Stimulated activated naive CD8-positive, alpha-beta T cell treated with anti-CD3 and anti-CD28 coated beads, Interleukin-15, amount 100 ng/mL, for 72 hours (primary cell): ENCODE data around the gene STK11IP.
"Not testable (repeated sequence)": the region's sequence is repeated elsewhere in the genome, so short reads cannot be mapped to it uniquely, and the experiment has no call there.

Experiments
- ATAC-seq: fragments of 150-1000 bp; cut with Tn5 transposase; 2 replicates; pipeline ENCODE4 v1.10.0; 2021; ENCODE audit warnings: mild to moderate bottlenecking, moderate library complexity
- DNase-seq, 2 donors: peaks; one replicate each; pipeline ENCODE4 v3.0.0; 2021 to 2022
- H3K27ac Mint-ChIP-seq, 2 donors: one replicate each; pipeline ENCODE4 v1.8.0; 2022; ENCODE audit warnings: mild to moderate bottlenecking in 2 of 2, mixed read lengths in 2 of 2, moderate library complexity in 2 of 2
- H3K27me3 Mint-ChIP-seq: one replicate; pipeline ENCODE4 v1.8.0; 2022; ENCODE audit warnings: mixed read lengths
- H3K4me1 Mint-ChIP-seq: one replicate; pipeline ENCODE4 v1.8.0; 2022; ENCODE audit warnings: mild to moderate bottlenecking, mixed read lengths
- H3K4me3 Mint-ChIP-seq, 2 donors: one replicate each; pipeline ENCODE4 v1.8.0; 2022; ENCODE audit warnings: mild to moderate bottlenecking in 2 of 2, mixed read lengths in 2 of 2, moderate library complexity in 1 of 2
- H3K9me3 Mint-ChIP-seq, 2 donors: one replicate each; pipeline ENCODE4 v1.8.0; 2022; ENCODE audit warnings: mixed read lengths in 2 of 2

STK11IP gene

DNA sequence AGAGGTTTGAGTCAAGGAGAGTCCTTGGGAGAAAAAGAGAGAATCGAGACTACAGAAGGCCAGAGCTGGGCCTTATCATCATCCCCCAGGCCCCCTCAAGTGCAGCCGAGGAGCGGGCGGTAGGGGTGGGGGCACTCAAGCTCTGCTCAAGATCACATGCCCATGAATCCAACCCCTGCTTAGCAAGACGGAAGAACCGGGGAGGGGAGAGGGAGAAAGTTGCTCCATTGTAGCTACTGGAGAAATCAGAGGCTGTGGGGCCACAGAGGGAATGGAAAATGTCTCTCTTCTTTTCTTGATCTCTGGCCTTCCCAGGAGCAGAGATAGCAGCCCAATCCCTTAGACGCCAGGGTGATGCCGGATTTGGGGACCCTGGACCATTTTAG lies 44.4 kb downstream of the STK11IP start:
- Mint-ChIP-seq H3K9me3 (no peaks in the 10 kb centered on the region), H3K27ac (no peak overlapping the region), H3K27me3 (peaks cover 48% of the 10 kb centered on the region), H3K4me1 (peaks cover 18% of the 10 kb centered on the region), H3K4me3 (no peak overlapping the region)
- ATAC-seq, result no peak
- no peak for DNase-seq

DNA sequence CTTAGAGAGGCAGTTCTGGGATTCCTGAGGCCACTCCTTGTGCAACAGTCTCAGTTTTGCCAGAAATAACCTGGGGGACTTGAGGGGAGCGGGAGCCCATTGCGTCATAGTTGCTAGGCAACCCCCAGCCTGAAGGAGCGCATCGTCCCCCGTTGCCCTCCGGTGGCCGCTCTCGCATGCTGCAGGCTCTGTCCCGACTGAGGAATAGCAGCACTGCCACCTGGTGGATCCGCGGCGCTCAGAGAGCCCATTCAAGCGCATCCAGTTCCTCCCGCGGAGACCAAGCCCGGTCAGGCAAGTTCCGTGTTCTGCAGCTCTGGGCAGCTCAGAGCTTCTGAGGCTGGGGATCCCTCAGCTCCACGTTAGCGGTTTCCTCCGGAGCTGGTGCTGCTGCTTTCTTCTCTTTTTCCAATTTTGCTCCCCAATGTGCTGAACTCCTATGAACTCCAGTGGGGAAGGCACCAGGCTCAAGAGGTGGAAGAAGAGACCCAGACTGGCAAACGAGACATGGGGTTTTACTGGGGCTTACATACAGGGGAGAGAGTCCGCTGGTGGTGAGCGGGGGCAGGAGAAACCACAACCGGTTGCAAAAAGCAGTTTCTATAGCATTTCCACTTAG lies 44.9 kb downstream of the STK11IP start:
- H3K27ac Mint-ChIP-seq, result no peak overlapping the region

DNA sequence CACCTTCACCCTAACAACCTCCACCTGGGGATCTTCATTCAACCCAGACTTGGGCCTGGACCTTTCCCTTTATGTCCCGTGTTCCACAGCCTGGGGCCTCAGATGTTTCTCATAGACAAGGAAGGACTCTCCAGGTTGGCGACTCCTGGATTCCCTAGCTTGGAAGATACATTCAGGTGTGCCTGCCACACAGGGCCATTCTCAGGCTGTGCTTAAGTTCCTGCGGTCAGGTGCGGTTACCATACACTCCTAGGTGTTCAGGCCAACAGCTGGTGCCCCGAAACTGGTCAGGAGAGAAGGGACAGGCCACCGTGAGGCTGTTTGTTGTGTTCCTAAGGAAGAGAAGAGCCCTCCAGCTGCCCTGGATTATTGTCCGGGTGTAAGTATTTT lies 45.4 kb downstream of the STK11IP start:
- no peak for DNase-seq
- peaks cover 54% of the 10 kb centered on the region for H3K27me3 Mint-ChIP-seq
- peaks cover 18% of the 10 kb centered on the region for H3K4me1 Mint-ChIP-seq
- H3K9me3 Mint-ChIP-seq, result no peaks in the 10 kb centered on the region
- ATAC-seq, result no peak
- H3K4me3 Mint-ChIP-seq, result peak overlapping the region; percentile 1 to 25
- no peak overlapping the region for H3K27ac Mint-ChIP-seq

More for the DNA sequence above, 44.9 kb downstream of the STK11IP start:
- H3K9me3 Mint-ChIP-seq, result no peaks in the 10 kb centered on the region
- peak overlapping the region; percentile 1 to 25 for H3K4me3 Mint-ChIP-seq
- ATAC-seq (peak; percentile 92), DNase-seq (peak; percentile 88 to 92)
- H3K27me3 Mint-ChIP-seq, result peaks cover 53% of the 10 kb centered on the region
- peaks cover 18% of the 10 kb centered on the region for H3K4me1 Mint-ChIP-seq

DNA sequence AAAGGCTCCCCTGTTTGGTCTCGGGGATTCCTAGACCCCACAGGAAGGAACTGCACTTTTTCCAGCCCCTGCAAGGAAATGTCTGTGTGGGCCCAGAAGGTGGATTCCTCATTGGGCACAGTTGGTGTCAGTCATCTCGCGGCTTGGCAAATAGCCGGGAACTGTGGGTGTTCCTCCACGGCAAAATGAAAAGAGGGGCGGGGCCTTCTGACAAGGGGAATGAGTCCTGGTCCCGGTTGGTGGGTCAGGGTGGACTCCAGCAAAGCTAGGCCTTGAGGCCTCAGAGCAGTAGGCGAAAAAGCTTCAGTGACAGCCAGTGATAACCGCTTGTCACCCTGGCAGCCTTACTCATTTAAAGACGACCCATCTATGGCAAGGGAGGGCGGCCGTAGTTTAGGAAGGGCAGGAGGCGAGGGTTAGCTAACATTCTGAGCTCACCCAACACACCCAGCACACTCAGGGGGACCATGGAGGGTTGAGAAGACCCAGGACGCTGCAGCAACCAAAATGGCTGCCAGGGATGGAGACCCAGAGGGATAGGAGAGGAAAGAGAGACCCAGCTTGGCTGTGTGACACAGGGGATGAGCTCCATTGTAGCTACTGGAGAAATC lies 46.2 kb downstream of the STK11IP start:
- Mint-ChIP-seq H3K4me3 (no peak overlapping the region), H3K9me3 (no peaks in the 10 kb centered on the region), H3K27me3 (peaks cover 54% of the 10 kb centered on the region), H3K4me1 (peaks cover 18% of the 10 kb centered on the region), H3K27ac (no peak overlapping the region)
- no peak for DNase-seq
- ATAC-seq, result no peak

DNA sequence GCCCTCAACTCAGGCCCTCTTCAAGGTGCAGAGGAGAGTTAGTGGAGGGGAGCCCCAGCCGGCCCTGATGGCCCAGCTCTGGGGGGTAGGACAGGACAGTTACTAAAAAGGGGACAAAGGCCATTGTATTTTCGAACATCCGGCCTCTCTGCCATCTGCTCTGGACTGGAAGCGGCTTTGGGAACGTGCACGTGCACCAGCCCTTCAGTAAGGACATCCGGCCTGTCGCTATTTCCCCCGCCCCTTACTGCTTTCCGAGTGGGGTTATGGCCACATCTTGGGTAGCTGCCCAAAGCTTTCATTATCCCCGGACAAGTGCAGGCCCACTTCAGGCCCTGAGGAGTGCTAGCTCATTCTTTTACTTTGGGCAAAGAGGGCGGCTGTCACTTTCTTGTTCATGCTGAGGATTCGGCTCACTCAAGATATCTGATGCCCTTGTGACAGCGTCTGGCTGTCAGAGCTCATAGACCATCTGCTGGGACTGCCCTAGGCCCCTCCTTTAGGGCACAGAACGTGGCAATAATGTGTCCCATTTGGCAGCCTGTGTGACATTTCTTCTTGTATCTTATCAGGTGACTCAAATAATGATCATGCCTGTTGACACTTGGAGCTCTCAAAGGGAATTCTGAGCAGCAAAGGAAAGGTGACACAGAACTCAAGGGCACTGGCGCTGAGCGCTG lies 47.3 kb downstream of the STK11IP start:
- H3K27me3 Mint-ChIP-seq, result peaks cover 55% of the 10 kb centered on the region
- DNase-seq (no peak), ATAC-seq (no peak)
- H3K4me1 Mint-ChIP-seq, result peaks cover 18% of the 10 kb centered on the region
- H3K9me3 Mint-ChIP-seq, result no peaks in the 10 kb centered on the region
- H3K4me3 Mint-ChIP-seq, result no peak overlapping the region
- H3K27ac Mint-ChIP-seq, result peak overlapping the region in 1 of 2 donors; percentile 51

DNA sequence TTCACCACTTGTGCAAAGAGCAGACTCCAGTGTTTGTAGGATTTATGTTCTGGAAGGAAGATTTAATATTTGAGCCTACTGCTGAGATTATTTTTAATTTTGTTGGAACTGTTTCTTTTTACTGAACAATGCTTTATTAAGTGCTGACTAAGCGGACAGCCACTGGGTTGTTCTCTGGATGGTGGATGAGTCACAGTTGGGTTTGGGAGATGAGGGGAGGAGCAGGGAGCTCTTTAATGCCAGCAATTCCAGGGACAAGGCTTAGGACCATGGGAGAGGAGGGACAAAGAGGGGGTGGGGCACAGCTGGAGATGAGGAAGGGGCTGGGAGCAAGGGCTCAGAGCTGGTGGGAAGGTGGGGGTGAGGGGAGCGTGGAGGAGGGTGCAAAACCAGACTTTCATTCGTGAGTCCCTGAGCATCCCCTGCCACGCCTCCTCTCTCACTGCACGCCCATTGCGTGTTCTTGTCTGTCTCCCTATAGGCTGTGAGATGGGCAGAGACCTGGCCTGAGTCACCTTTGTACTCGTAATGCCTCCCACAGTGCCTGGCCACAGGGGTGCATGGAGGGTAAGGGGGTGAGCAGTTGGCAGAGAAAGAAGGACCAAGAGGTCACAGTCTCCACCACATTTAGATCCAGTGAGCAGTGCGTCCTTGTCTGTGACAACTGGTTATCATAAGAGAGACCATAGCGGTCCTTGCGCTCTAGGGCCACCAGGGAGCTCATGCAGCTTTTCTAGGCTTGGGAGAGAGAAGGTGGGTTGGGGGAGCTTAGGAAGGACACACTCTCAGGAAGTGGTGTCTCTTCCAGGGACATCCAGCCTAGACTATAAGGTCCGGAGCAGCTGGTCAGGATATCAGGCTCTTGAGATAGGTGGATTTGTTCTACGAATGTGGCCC lies 48.2 kb downstream of the STK11IP start:
- Mint-ChIP-seq H3K9me3 (no peaks in the 10 kb centered on the region), H3K27ac (peak overlapping the region in 1 of 2 donors; percentile 54), H3K4me3 (no peak overlapping the region), H3K27me3 (peaks cover 62% of the 10 kb centered on the region), H3K4me1 (peaks cover 18% of the 10 kb centered on the region)
- ATAC-seq, result no peak
- no peak for DNase-seq

DNA sequence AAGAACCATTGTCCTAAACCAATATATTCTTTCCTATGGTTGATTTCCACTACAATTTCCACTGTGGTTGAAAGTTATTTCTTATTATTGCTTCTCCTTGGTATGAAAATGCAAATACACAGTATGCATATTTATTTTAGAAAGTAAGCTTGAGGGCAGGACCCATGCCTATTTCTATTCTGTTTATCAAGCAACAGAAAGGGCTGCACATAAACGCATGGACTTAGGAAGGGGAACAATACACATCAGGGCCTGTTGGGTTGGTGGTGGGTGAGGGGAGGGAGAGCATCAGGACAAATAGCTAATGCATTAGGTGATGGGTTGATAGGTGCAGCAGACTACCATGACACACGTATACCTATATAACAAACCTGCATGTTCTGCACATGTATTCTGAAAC lies 50.5 kb downstream of the STK11IP start:
- ATAC-seq, result no peak
- no peaks in the 10 kb centered on the region for H3K9me3 Mint-ChIP-seq
- peaks cover 54% of the 10 kb centered on the region for H3K27me3 Mint-ChIP-seq

DNA sequence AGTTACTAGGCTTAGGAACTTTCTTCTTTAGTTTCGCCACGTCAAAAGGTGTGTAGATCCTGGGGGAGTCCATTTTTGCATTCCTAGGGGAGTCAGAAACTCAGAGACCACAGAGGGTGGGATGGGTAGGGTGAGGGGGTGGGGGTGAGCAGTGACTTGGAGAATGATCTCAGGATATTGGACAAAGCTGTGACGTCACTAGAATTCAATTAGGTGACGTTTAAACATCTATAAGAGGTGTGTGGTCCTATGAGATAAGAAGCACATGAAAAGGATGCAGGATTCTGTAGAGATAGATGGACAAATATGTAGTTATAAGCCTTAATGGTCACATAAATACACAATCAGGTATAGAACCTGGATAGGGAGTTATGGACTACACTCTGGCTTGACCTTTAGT lies 51.3 kb downstream of the STK11IP start:
- DNase-seq (no peak), ATAC-seq (no peak)
- peaks cover 46% of the 10 kb centered on the region for H3K27me3 Mint-ChIP-seq
- no peak overlapping the region for H3K27ac Mint-ChIP-seq
- no peak overlapping the region for H3K4me3 Mint-ChIP-seq
- H3K4me1 Mint-ChIP-seq, result no peaks in the 10 kb centered on the region
- H3K9me3 Mint-ChIP-seq, result no peaks in the 10 kb centered on the region

More for the DNA sequence above, 50.5 kb downstream of the STK11IP start:
- DNase-seq, result no peak
- no peak overlapping the region for H3K4me3 Mint-ChIP-seq
- peaks cover 1% of the 10 kb centered on the region for H3K4me1 Mint-ChIP-seq
- no peak overlapping the region for H3K27ac Mint-ChIP-seq

DNA sequence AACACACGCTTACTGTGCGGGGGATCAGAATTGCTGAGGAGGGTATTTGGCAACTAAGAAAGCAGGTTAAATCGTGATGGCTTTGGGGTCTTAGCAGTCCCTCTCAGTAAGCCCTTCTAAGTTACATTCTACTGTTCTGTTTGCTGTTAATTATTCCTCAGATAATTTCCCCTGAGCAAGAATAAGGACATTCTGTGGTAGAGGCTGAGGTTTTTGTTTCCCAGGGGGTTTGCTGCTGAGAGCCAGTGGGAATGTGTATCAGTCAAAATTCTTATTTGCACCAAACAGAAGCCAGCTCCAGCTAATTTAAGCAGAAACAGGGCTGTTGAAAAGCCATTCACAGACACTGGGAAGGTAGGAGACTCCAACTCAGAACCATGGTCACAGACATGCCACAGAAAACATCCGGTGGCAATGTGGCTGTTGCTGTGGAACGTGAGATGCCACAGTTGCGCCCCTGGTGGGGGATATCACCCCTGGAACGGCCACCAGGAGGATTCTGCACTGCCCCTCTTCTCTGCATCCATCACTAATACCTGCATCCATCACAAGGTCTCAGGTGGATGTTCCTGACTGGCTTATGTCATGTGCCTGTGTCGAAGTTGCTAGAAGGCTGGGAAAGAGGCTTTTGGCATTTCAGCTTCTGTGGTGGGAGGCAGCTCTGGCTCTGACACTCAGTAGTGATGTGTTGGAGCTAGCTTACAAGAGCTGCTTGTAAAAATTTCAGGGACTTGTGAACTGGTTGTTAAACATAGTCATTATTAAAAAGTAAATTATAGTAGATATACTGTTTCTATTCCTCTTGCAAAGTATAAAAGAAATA lies 53.0 kb downstream of the STK11IP start:
- no peak for ATAC-seq
- H3K4me3 Mint-ChIP-seq, result no peak overlapping the region
- no peak for DNase-seq
- H3K27ac Mint-ChIP-seq, result no peak overlapping the region
- no peaks in the 10 kb centered on the region for H3K9me3 Mint-ChIP-seq
- H3K27me3 Mint-ChIP-seq, result peaks cover 43% of the 10 kb centered on the region
- H3K4me1 Mint-ChIP-seq, result no peaks in the 10 kb centered on the region

DNA sequence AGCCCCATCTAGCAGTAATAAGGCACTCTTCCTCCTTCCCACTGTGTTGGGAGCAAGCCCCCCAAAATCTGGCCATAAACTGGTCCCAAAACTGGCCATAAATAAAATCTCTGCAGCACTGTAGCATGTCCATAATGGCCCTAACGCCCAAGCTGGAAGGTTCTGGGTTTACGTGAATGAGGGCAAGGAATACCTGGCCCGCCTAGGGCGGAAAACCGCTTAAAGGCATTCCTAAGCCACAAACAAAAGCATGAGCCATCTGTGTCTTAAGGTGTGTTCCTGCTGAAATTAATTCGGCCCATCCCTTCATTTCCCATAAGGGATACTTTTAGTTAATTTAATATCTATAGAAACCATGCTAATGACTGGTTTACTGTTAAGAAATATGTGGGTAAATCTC lies 54.0 kb downstream of the STK11IP start:
- H3K4me1 Mint-ChIP-seq, H3K27ac Mint-ChIP-seq, ATAC-seq, H3K9me3 Mint-ChIP-seq, H3K4me3 Mint-ChIP-seq, DNase-seq: not testable (repeated sequence)
- H3K27me3 Mint-ChIP-seq, result peaks cover 44% of the 10 kb centered on the region

DNA sequence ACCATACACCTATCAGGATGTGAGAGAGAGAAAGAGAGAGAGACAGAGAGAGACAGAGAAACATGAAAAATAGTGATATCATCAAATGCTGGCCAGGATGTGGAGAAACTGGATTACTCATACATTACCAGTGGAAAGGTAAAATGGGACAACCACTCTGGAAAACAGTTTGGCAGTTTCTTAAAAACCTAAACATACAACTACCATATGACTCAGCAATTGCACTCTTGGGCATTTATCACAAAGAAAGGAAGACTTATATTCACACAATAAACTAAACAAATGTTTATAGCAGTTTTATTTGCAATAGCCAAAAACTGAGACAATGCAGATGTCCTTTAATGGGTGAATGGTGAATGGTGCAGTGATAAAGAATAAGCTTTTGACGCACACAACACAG lies 58.9 kb downstream of the STK11IP start:
- DNase-seq, result no peak
- peaks cover 6 to 13% of the 10 kb centered on the region in 2 donors for H3K9me3 Mint-ChIP-seq
- ATAC-seq, result no peak
- H3K27me3 Mint-ChIP-seq, result peaks cover 57% of the 10 kb centered on the region
- H3K4me1 Mint-ChIP-seq, result no peaks in the 10 kb centered on the region
- no peak overlapping the region for H3K4me3 Mint-ChIP-seq
- no peak overlapping the region for H3K27ac Mint-ChIP-seq

DNA sequence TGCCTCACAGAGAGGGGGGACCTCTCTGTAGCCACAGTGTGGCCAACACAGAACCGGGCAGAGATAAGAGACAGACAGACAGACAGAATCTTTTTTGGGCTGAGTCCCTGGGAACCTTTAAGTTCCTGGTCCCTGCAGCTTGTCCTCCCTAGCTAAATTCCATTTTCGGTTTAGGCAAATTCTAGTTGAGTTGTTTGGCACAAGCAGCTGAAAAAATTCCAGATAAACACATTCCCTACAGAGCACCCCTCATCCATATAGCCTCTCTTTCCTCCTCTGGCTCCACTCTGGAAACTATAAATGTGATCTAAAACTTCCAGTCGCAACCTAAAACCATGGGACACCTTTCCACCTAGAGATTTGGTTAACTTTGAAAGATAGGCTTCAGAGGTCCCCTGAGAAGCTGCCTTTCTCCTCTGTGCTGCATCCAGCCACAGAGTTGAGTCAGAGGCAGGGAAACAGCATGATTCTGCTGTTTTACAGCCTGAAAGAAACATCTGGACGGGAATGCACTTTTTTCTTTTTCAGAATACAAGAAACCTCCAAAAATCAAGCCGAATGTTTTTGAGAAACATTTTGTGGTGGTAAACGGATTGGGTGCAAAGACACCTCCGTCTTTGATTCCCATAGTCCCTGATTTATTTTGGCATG lies 60.7 kb downstream of the STK11IP start:
- Mint-ChIP-seq H3K27ac (no peak overlapping the region), H3K9me3 (peaks cover 6 to 16% of the 10 kb centered on the region in 2 donors), H3K27me3 (peaks cover 65% of the 10 kb centered on the region), H3K4me3 (no peak overlapping the region), H3K4me1 (no peaks in the 10 kb centered on the region)
- ATAC-seq, result no peak
- DNase-seq, result no peak

DNA sequence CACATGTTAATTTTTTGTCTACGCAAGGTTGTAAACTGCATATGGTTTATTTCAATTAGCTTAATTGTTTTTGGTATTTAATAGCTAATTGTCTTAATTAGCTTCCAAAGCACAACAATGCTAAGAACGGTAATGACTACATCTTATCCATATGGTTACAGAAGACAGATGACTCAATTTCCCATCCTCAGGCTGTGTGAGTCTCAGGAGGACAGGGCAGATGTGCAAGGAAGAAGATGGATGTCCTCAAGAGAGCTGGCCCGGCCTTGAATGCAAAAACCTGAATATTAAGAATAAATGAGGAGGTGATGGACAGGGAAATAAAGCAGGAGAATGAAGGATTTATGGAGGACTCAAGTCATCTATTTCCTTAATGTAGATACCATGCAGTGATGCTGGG lies 61.2 kb downstream of the STK11IP start:
- H3K4me1 Mint-ChIP-seq, result no peaks in the 10 kb centered on the region
- H3K4me3 Mint-ChIP-seq, result no peak overlapping the region
- ATAC-seq, result no peak
- H3K27ac Mint-ChIP-seq, result no peak overlapping the region
- peaks cover 6 to 16% of the 10 kb centered on the region in 2 donors for H3K9me3 Mint-ChIP-seq
- DNase-seq, result no peak
- H3K27me3 Mint-ChIP-seq, result peaks cover 70% of the 10 kb centered on the region

DNA sequence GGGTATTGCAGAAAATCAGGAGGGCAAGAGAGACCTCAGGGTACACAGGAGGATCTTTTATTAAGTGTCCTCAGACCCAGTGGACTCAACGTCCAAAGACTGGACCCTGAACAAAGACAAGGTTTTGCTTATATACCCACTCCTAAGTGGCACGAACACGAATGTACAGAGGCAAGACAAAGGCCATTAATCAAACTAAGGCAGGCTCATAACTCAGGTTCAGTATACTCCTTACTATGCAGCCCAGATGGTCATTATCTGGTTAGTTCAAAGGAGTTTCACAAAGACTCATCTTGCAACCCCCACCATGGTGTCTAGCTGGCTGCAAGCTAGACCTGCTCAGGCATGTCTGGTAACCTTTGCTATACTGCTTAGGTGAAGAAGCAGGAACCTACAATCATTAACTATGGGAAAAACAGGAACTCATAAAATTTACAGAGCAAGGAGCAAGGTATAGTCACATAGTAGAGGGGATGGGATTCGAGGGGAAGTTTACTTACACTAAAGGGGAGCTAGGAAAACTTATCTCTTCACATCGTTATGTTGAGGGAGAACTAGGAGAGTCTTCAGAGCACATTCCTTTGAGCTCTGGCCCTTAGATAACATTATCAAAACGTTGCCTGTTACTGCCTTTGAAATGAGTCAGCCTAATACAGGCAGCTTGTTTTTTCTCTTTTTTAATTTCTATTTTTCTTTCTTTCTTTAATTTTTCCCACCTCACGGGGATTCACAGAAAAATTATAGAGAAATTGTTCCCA lies 63.7 kb downstream of the STK11IP start:
- Mint-ChIP-seq H3K4me1 (no peaks in the 10 kb centered on the region), H3K27ac (no peak overlapping the region), H3K9me3 (peaks cover 6 to 16% of the 10 kb centered on the region in 2 donors), H3K27me3 (peaks cover 66% of the 10 kb centered on the region), H3K4me3 (no peak overlapping the region)
- no peak for DNase-seq
- no peak for ATAC-seq
